GM19463 (cell line): ENCODE data around the gene POSTN.
"Not testable (repeated sequence)": the region's sequence is repeated elsewhere in the genome, so short reads cannot be mapped to it uniquely, and the experiment has no call there.

Source experiments
- ATAC-seq: cut with Tn5 transposase; IDR thresholded peaks from one replicate; pipeline ENCODE4 v1.9.1; 2021; ENCODE audit warnings: mild to moderate bottlenecking, moderate library complexity; ENCODE audit not compliant: unreplicated experiment

Gene POSTN

GRCh38 chr13:37596805-37597204 lies 1.8 kb downstream of the POSTN start:
- no peak for ATAC-seq

GRCh38 chr13:37595162-37595561 lies 3.4 kb downstream of the POSTN start:
- no peak for ATAC-seq

GRCh38 chr13:37594550-37594949 lies 4.0 kb downstream of the POSTN start:
- no peak for ATAC-seq

GRCh38 chr13:37589381-37589780 lies 9.2 kb downstream of the POSTN start:
- not testable (repeated sequence) for ATAC-seq

DNA sequence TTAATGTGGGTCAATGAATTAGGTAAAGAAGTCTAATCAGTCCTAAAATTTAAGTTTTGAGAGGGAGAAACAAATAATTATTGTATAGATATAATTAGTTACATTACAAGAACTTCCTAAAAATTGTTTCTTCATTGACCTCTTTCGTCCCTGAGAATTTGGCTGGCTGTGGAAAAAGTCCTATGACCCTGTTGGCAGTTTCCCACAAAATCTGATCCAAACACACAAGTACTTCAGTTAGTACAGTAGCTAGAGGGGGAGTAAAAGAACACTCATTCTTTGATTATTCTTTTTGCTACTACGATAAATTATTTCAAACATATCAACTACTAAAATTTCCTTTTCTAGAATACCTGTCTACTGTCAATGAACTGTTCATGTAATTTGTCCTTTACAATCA lies 11.3 kb downstream of the POSTN start:
- no peak for ATAC-seq

DNA sequence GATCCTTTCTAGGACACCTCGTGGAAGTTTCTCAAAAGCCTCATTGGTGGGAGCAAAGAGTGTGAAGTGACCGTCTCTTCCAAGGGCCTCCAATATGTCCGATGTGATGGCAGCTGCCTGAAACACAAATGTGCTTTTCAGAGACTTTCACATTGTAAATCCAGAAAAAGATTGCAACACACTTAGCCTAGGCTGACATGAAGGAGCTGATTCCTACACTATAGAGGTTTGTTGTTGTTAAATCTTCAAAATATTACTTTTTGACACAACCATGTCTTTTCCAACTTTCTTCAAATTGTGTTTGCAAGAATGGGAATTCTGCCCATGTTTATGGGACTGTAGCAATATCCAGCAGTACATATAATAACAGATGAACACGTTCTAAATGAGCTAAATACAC lies 12.4 kb downstream of the POSTN start:
- ATAC-seq, result no peak

GRCh38 chr13:37585541-37585940 lies 13.0 kb downstream of the POSTN start:
- ATAC-seq, result no peak

DNA sequence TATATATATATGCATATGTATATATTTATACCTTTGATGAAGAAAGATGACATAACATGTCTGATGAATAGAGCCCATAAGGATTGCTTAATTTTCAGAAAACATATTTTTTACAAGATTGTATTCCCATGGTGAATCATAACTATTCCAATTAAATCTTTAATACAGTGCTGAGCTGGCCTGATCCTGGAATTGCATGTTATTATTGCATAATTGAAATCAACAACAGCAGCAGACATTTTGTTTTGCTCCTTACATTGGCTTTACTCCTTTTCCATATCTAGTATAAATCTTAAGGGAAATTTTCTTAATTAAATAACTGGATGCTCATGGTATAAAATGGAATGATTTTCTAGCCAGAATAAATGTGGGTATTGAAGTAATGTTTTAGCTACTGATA lies 22.0 kb downstream of the POSTN start:
- ATAC-seq, result no peak

DNA sequence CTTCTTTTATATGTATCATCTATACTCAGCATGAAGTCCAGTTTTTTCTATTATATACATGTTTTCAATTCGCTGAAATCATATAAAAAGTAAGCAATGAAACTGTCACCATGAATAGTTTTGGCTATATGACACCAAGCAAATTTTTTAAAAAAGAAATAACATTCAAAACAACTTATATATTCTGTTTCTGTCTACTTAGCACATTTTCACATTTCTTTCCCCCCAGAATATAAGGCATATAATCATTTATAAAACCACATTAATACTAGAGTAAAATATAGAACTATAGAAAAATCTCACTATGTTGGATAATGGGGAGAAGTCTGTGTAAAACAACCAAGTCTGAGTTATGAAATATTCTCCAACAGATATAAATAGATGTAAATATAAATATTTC lies 33.1 kb downstream of the POSTN start:
- no peak for ATAC-seq

GRCh38 chr13:37561031-37561430 lies 37.5 kb downstream of the POSTN start:
- ATAC-seq, result no peak

- no peak for ATAC-seq
Measured at GRCh38 chr13:37560526-37560925, 38.0 kb downstream of the POSTN start.

DNA sequence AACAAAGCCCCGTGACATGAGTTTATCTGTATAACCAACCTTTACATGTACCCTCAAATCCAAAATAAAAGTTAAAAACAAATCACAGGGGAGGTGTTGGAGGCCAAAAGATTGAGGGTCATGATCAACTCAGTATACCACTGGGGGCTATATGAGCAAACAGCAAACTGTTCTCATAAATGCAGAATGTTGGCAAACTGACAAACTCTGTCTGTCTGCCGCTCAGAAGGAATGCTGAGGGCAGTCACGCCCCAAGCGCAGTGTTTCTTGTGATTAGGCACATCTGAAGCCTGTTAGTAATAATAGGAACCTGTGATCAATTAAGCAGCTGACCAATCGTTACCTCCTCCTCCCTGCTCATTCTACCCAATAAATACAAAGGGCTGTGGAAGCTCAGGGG lies 39.8 kb downstream of the POSTN start:
- not testable (repeated sequence) for ATAC-seq

GRCh38 chr13:37546087-37546486 lies 52.5 kb downstream of the POSTN start:
- ATAC-seq, result no peak

DNA sequence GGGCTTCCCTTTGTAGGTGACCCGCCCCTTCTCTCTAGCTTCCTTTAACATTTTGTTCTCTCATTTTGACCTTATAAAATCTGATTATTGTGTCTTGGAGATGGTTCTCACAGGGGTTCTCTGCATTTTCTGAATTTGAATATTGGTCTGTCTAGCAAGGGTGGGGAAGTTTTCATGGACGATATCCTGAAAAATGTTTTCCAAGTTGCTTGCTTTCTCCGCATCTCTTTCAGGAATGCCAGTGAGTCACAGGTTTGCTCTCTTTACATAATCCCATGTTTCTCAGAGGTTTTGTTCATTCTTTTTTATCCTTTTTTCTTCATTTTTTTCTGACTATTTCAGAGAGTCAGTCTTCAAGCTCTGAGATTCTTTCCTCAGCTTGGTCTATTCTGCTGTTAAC lies 53.6 kb downstream of the POSTN start:
- no peak for ATAC-seq

DNA sequence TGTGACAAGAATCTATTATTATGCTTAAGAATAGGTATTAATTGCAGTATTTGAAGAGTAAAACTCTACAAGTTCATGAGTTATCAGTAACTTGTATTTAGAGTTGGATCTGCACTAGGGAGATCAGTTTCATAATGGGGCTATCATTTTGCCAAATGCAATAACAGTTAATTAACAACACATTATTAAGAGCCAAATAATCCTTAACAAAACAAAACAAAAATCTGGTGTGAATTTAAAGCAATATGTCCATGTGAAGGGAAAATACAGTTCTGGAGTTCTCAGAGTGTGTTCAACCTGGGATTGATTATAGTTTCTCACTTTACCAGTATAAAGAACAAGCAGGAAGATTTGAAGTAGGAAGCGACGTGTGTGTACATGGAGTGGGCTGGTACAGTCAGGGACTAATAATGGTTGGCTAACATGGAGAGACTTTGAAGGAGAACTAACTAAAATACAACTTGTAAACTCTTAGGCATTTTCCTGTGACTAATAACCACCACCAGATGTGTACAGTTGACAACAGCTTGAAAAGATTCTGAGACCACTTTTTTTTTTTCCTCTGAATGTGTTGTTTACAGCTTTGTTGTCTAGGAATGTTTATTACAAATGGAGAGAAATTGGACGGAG lies 58.5 kb downstream of the POSTN start:
- ATAC-seq, result no peak

- ATAC-seq, result no peak
Measured at GRCh38 chr13:37539170-37539569, 59.4 kb downstream of the POSTN start.

GRCh38 chr13:37535501-37535900 lies 63.1 kb downstream of the POSTN start:
- ATAC-seq, result no peak

- no peak for ATAC-seq
Measured at GRCh38 chr13:37534676-37535075, 63.9 kb downstream of the POSTN start.

DNA sequence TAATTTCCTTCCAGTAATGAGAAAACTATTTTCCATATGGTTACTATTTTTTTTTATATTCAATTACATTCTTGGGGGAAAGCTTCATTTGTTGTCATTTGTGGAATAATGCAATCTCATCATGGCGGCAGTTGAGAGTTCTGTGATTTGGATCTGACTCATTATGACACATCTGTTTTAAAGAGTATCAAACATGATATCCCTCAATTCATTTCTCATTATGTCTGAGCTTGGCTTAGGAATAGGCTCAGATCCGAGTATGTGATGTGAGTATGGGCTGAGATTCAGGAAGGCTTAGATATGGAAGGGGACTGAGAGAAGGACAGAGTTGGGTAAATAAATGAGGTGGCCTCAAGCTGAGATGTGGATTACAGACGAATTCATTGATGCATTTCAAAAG lies 64.4 kb downstream of the POSTN start:
- no peak for ATAC-seq

GRCh38 chr13:37531049-37531448 lies 67.5 kb downstream of the POSTN start:
- no peak for ATAC-seq

DNA sequence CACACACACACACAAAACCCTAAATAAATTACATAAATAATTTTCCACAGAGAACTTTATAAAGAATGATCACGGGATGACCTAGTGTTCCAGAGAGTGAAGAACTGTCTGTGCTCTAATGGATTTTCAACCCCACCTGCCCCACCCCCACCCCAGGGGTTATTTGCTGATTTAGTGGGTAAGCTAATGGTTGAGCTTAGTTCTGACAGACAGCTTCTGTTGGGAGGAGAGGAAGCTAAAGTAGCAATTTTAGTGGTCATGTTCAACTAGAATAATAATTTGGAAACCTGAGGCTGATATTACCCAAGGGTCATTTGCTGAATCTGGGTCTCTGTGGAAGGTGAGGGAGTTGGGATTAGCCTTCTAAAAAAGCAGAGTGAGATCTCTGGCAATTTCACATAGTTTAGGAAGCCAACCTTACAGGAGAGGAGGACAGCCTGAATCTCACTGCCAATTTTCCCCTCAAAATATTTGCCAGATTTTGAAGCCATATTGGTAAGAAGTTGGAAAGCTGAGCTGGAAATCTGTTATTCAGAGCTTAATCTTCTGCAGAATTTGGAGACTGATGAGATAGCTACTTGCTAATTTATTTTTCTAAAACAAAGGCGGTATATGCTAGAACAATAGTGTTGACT lies 68.7 kb downstream of the POSTN start:
- no peak for ATAC-seq

- no peak for ATAC-seq
Measured at GRCh38 chr13:37526710-37527473, 71.7 kb downstream of the POSTN start.
